Vagina (tissue), 2 donors: Measurements from ENCODE around the gene TSEN54.

Experiments used
- POLR2A ChIP-seq, 2 donors: fragments of 450-650 bp; IDR thresholded peaks; one replicate each; pipeline ENCODE4 v1.6.1; 2017; ENCODE audit warnings: antibody characterized with exemption in 2 of 2, mild to moderate bottlenecking in 2 of 2, moderate library complexity in 2 of 2
- POLR2AphosphoS5 ChIP-seq, 2 donors: sonication (generic); formaldehyde crosslinking; IDR thresholded peaks; one replicate each; pipeline ENCODE4 v1.9.0; 2017; ENCODE audit warnings: antibody characterized with exemption in 2 of 2, mild to moderate bottlenecking in 2 of 2, low read depth in 1 of 2; ENCODE audit not compliant: insufficient read depth in 1 of 2
- TF ChIP-seq, protein P1 (sequence below), 3 experiments: fragments of 450-650 bp in 2 of 3; fragments of 200-600 bp in 1 of 3; sonication (generic) in 1 of 3; IDR thresholded peaks; one replicate each; pipeline ENCODE4 v1.5.1; 2017 to 2019; ENCODE audit warnings: antibody characterized with exemption in 3 of 3, mild to moderate bottlenecking in 2 of 3, moderate library complexity in 2 of 3

DNA sequence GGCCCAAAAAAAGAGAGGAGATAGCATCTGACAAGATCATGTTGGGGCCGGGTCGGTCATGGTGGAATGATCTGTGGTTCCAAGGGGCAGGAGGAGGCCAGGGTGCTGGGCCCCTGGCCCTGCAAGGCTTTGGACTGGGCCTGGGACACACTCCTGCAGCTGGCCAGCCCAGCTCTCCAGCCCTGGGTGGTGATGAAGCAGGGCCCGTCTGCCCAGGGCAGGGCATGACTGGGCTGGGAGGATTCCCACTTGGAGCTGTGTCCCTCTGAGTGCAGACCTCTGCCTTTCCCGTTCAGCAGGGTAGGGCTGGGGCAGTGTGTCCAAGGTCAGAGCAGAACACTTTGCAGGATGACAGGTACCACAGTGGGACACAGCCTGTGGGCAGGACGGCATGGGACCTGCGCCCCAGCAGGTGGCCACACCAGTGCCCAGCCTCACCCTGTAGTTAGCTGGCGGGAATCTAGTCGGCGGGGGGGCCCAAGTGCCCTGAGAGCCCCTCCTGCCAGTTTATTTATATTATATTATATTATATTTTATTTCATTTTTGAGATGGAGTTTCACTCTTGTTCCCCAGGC, 43.7 kb downstream of the TSEN54 start:
- TF ChIP-seq POLR2A (IDR thresholded peaks at IDR 0.05) (no peak), POLR2AphosphoS5 (IDR thresholded peaks at IDR 0.05; ENCODE audit: insufficient read depth in 1 of 2, low read depth in 1 of 2) (no peak)
- TF ChIP-seq, protein P1, sequence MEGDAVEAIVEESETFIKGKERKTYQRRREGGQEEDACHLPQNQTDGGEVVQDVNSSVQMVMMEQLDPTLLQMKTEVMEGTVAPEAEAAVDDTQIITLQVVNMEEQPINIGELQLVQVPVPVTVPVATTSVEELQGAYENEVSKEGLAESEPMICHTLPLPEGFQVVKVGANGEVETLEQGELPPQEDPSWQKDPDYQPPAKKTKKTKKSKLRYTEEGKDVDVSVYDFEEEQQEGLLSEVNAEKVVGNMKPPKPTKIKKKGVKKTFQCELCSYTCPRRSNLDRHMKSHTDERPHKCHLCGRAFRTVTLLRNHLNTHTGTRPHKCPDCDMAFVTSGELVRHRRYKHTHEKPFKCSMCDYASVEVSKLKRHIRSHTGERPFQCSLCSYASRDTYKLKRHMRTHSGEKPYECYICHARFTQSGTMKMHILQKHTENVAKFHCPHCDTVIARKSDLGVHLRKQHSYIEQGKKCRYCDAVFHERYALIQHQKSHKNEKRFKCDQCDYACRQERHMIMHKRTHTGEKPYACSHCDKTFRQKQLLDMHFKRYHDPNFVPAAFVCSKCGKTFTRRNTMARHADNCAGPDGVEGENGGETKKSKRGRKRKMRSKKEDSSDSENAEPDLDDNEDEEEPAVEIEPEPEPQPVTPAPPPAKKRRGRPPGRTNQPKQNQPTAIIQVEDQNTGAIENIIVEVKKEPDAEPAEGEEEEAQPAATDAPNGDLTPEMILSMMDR (IDR thresholded peaks at IDR 0.05): no peak
